ENCODE data around the gene CPNE4.

Gene CPNE4

GRCh38 chr3:131550562-131551465, 484.0 kb downstream of the CPNE4 start:
- Histone ChIP-seq H3K79me2 (ENCODE audit: insufficient read depth, low read length) (no peaks in the 10 kb centered on the region), H3K36me3 (ENCODE audit: insufficient read depth, low read length) (no peaks in the 10 kb centered on the region), H4K20me1 (ENCODE audit: insufficient read depth, low read length, poor library complexity, severe bottlenecking) (no peaks in the 10 kb centered on the region), H3K9ac (ENCODE audit: low read depth, low read length, poor library complexity, severe bottlenecking) (no peak overlapping the region), H3K4me3 (ENCODE audit: low read length, poor library complexity, severe bottlenecking) (no peak overlapping the region), H3K4me2 (ENCODE audit: low read depth, low read length, poor library complexity, severe bottlenecking) (no peak overlapping the region), H3F3A (ENCODE audit: low read depth) (no peaks in the 10 kb centered on the region), H3K27me3 (ENCODE audit: insufficient read depth, low read length, poor library complexity, severe bottlenecking) (no peaks in the 10 kb centered on the region), H3K9me3 (ENCODE audit: insufficient read depth, low read depth, low read length) (no peaks in the 10 kb centered on the region), H3K4me1 (ENCODE audit: insufficient read depth, low read length, poor library complexity, severe bottlenecking) (no peaks in the 10 kb centered on the region), H3K9me2 (replicated peaks; ENCODE audit: low read depth, low read length) (no peaks in the 10 kb centered on the region), H2AFZ (ENCODE audit: low read length) (no peak overlapping the region)
- no peak for TF ChIP-seq EZH2phosphoT487 (IDR thresholded peaks at IDR 0.05; ENCODE audit: borderline replicate concordance)
- TF ChIP-seq, protein P1, sequence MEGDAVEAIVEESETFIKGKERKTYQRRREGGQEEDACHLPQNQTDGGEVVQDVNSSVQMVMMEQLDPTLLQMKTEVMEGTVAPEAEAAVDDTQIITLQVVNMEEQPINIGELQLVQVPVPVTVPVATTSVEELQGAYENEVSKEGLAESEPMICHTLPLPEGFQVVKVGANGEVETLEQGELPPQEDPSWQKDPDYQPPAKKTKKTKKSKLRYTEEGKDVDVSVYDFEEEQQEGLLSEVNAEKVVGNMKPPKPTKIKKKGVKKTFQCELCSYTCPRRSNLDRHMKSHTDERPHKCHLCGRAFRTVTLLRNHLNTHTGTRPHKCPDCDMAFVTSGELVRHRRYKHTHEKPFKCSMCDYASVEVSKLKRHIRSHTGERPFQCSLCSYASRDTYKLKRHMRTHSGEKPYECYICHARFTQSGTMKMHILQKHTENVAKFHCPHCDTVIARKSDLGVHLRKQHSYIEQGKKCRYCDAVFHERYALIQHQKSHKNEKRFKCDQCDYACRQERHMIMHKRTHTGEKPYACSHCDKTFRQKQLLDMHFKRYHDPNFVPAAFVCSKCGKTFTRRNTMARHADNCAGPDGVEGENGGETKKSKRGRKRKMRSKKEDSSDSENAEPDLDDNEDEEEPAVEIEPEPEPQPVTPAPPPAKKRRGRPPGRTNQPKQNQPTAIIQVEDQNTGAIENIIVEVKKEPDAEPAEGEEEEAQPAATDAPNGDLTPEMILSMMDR (conservative IDR thresholded peaks at IDR 0.05; ENCODE audit: low read length): no peak

DNA sequence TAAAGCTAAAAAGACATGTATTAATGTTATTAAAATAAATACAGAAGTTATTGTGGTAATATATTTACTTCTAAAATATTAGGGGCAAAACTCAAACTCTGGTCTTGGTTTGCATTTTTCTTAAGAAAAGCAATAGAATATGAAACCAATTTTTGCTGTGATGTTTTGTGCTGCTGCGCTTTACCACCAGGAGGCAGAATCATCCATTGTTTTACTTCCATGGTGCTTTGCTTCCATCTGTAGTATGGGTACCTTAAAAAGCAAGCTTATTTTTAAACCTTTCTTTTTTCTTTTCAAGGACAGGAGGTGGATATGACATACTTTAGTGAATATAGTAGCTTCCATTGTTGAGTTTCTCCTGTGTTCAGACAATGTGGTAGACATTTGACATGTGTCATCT, 485.5 kb downstream of the CPNE4 start:
- Histone ChIP-seq H3K4me1 (ENCODE audit: insufficient read depth, low read length, poor library complexity, severe bottlenecking) (no peaks in the 10 kb centered on the region), H4K20me1 (ENCODE audit: insufficient read depth, low read length, poor library complexity, severe bottlenecking) (no peaks in the 10 kb centered on the region), H3K4me2 (ENCODE audit: low read depth, low read length, poor library complexity, severe bottlenecking) (no peak overlapping the region), H3F3A (ENCODE audit: low read depth) (no peaks in the 10 kb centered on the region), H3K9me3 (ENCODE audit: insufficient read depth, low read depth, low read length) (no peaks in the 10 kb centered on the region), H2AFZ (ENCODE audit: low read length) (no peak overlapping the region), H3K27me3 (ENCODE audit: insufficient read depth, low read length, poor library complexity, severe bottlenecking) (no peaks in the 10 kb centered on the region), H3K36me3 (ENCODE audit: insufficient read depth, low read length) (no peaks in the 10 kb centered on the region), H3K9ac (ENCODE audit: low read depth, low read length, poor library complexity, severe bottlenecking) (no peak overlapping the region), H3K9me2 (replicated peaks; ENCODE audit: low read depth, low read length) (no peaks in the 10 kb centered on the region), H3K79me2 (ENCODE audit: insufficient read depth, low read length) (no peaks in the 10 kb centered on the region), H3K4me3 (ENCODE audit: low read length, poor library complexity, severe bottlenecking) (no peak overlapping the region)
- TF ChIP-seq EZH2phosphoT487 (IDR thresholded peaks at IDR 0.05; ENCODE audit: borderline replicate concordance): no peak
- TF ChIP-seq, protein P1 (conservative IDR thresholded peaks at IDR 0.05; ENCODE audit: low read length): peak; percentile 87

DNA sequence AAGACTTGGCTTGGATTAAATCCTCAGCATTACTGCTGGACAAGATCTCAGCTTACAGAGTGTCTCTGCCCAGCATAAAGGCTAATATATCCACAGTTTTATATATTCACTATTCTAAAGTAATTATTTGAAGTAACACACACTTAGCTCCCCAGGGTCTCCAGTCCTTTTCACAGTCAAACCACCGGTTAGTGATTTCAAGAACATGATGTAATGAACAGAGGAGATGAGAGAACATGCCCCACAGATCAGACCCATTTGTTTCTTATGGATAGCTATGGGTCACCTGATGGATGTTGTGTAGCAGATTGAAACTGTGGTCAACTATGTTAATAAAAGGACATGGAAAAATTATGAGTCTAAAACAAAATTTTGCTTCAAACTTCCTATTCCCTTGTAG, 487.2 kb downstream of the CPNE4 start:
- Histone ChIP-seq H3K9ac (ENCODE audit: low read depth, low read length, poor library complexity, severe bottlenecking) (no peak overlapping the region), H3K9me3 (ENCODE audit: insufficient read depth, low read depth, low read length) (no peaks in the 10 kb centered on the region), H3K4me1 (ENCODE audit: insufficient read depth, low read length, poor library complexity, severe bottlenecking) (no peaks in the 10 kb centered on the region), H3K4me2 (ENCODE audit: low read depth, low read length, poor library complexity, severe bottlenecking) (no peak overlapping the region), H2AFZ (ENCODE audit: low read length) (no peak overlapping the region), H3F3A (ENCODE audit: low read depth) (no peaks in the 10 kb centered on the region), H3K79me2 (ENCODE audit: insufficient read depth, low read length) (no peaks in the 10 kb centered on the region), H3K9me2 (replicated peaks; ENCODE audit: low read depth, low read length) (no peaks in the 10 kb centered on the region), H4K20me1 (ENCODE audit: insufficient read depth, low read length, poor library complexity, severe bottlenecking) (no peaks in the 10 kb centered on the region), H3K27me3 (ENCODE audit: insufficient read depth, low read length, poor library complexity, severe bottlenecking) (no peaks in the 10 kb centered on the region), H3K36me3 (ENCODE audit: insufficient read depth, low read length) (no peaks in the 10 kb centered on the region), H3K4me3 (ENCODE audit: low read length, poor library complexity, severe bottlenecking) (no peak overlapping the region)
- TF ChIP-seq, protein P1 (conservative IDR thresholded peaks at IDR 0.05; ENCODE audit: low read length): no peak
- no peak for TF ChIP-seq EZH2phosphoT487 (IDR thresholded peaks at IDR 0.05; ENCODE audit: borderline replicate concordance)
